Right lobe of liver (tissue), 4 donors: ENCODE data around the gene LRRC8D.

Experiments
- POLR2A ChIP-seq: fragments of 450-650 bp; IDR thresholded peaks from one replicate; pipeline ENCODE4 v1.6.1; 2017; ENCODE audit warnings: antibody characterized with exemption, mild to moderate bottlenecking
- TF ChIP-seq, protein P1 (sequence below), 4 donors: fragments of 200-600 bp in 3 of 4; fragments of 450-650 bp in 1 of 4; IDR thresholded peaks; one replicate each; pipeline versions ENCODE4 v1.5.1 to v1.8.0; 2016 to 2022; ENCODE audit warnings: antibody characterized with exemption in 4 of 4, mild to moderate bottlenecking in 2 of 4
- donor health status: DM: no; HTN: no; CAD: no.
- donor health status: DM: no; HTN: no; CAD: no.
- donor health status: DM: no; HTN: yes; CAD: no.

DNA sequence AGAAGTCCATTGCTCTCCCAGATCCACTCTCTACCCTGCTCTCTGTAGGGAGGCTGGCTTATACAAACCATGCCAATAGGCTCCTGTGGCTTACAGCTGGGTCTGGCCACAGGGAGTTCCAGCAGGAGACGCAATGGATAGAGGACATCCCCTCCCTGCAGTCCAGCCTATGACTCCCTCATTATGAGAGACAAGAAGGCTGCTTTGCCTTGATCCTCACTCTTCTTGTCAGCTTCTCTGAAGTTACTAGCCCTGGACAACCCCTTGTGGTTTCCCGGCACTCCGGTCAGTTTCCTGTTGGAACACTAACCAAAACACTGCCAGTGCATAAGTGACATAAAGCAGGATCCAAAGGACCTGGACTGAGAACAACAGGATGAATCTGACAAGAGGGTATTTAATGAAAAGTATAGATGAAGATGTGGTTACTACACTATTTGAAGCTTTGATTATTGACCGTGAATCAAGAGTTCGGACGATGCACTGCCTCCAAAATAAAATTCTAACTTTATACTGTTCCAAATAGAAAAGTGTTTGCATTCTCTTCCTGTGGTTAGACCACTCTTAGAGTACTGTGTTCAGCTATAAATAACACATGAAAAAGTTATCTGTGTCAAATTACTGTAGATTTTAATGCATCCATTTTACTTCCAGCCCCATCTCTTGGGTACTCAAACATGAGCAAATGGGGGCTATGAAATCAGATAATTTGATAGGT, 141.4 kb downstream of the LRRC8D start:
- TF ChIP-seq, protein P1, sequence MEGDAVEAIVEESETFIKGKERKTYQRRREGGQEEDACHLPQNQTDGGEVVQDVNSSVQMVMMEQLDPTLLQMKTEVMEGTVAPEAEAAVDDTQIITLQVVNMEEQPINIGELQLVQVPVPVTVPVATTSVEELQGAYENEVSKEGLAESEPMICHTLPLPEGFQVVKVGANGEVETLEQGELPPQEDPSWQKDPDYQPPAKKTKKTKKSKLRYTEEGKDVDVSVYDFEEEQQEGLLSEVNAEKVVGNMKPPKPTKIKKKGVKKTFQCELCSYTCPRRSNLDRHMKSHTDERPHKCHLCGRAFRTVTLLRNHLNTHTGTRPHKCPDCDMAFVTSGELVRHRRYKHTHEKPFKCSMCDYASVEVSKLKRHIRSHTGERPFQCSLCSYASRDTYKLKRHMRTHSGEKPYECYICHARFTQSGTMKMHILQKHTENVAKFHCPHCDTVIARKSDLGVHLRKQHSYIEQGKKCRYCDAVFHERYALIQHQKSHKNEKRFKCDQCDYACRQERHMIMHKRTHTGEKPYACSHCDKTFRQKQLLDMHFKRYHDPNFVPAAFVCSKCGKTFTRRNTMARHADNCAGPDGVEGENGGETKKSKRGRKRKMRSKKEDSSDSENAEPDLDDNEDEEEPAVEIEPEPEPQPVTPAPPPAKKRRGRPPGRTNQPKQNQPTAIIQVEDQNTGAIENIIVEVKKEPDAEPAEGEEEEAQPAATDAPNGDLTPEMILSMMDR (IDR thresholded peaks at IDR 0.05), result no peak
- TF ChIP-seq POLR2A, result no peak
